ENCODE results near the gene ELOVL6. TPM values are rescaled to one million over a fixed set of nuclear protein-coding genes. Genes with fewer than 3 reads are reported as not detected.

The ELOVL6 gene
- total RNA-seq, 1 experiment from 2014 or later = 9.5 TPM

- H3K27me3 Mint-ChIP-seq (ENCODE audit: insufficient read depth, unreplicated experiment) = no peaks in the 10 kb centered on the region
- Histone ChIP-seq H3K36me3 (ENCODE audit: control insufficient read depth, insufficient read depth, low read length) (no peaks in the 10 kb centered on the region), H3K27me3 (replicated peaks; ENCODE audit: control insufficient read depth, insufficient read depth, low read length) (no peaks in the 10 kb centered on the region), H3K4me3 (ENCODE audit: low read depth, low read length) (no peak overlapping the region), H3K9me3 (no peaks in the 10 kb centered on the region), H3K4me1 (no peaks in the 10 kb centered on the region)
- ChIA-PET CTCF (no interaction called here), POLR2A (no interaction called here)
- intact Hi-C loops (cut with micrococcal nuclease; ENCODE audit: unreplicated experiment) = no loop called here
- no peaks in the 10 kb centered on the region for H3K4me1 Mint-ChIP-seq (ENCODE audit: low read depth, unreplicated experiment)
- H3K27ac Mint-ChIP-seq (ENCODE audit: unreplicated experiment) = no peak overlapping the region
- BruUV-seq (replicated peaks) = no TSS peak
- TF ChIP-seq, protein P1, sequence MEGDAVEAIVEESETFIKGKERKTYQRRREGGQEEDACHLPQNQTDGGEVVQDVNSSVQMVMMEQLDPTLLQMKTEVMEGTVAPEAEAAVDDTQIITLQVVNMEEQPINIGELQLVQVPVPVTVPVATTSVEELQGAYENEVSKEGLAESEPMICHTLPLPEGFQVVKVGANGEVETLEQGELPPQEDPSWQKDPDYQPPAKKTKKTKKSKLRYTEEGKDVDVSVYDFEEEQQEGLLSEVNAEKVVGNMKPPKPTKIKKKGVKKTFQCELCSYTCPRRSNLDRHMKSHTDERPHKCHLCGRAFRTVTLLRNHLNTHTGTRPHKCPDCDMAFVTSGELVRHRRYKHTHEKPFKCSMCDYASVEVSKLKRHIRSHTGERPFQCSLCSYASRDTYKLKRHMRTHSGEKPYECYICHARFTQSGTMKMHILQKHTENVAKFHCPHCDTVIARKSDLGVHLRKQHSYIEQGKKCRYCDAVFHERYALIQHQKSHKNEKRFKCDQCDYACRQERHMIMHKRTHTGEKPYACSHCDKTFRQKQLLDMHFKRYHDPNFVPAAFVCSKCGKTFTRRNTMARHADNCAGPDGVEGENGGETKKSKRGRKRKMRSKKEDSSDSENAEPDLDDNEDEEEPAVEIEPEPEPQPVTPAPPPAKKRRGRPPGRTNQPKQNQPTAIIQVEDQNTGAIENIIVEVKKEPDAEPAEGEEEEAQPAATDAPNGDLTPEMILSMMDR (IDR thresholded peaks at IDR 0.05; ENCODE audit: insufficient read depth in 1 of 2, low read depth in 1 of 2, low read length in 1 of 2, severe bottlenecking in 1 of 2, unreplicated experiment in 1 of 2) = no peak
- no peaks in the 10 kb centered on the region for H3K9me3 Mint-ChIP-seq (ENCODE audit: unreplicated experiment)
- no peak for DNase-seq
- H3K4me3 Mint-ChIP-seq (ENCODE audit: unreplicated experiment) = no peak overlapping the region
- no peaks in the 10 kb centered on the region for H3K36me3 Mint-ChIP-seq (ENCODE audit: insufficient read depth, unreplicated experiment)
Measured at GRCh38 chr4:110014233-110014632, 184.2 kb downstream of the ELOVL6 start.

DNA sequence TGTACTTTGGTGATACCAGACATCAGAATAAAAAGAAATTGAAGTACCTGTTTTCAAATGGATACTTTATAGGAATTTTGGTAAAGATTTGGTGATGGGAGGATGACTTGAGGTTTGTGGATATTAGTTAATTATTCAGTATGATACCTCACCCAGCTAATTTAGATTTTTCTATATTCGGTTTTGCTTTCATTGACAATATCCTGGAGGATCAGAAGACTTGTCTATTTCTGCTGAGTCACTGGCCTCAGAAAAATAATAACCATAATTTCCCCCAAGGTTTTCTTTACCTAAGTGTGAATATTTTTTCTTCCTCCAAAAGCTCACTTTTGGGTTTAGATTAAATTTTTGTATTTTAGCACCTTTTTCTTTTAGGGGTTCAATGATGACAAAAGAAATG, 185.5 kb downstream of the ELOVL6 start:
- H3K4me3 ChIP-seq (ENCODE audit: low read depth, low read length) = no peak overlapping the region
- H3K27ac Mint-ChIP-seq (ENCODE audit: unreplicated experiment) = no peak overlapping the region
- H3K9me3 ChIP-seq = no peaks in the 10 kb centered on the region
- ChIA-PET CTCF (no interaction called here), POLR2A (no interaction called here)
- BruUV-seq (replicated peaks) = no TSS peak
- H3K4me1 Mint-ChIP-seq (ENCODE audit: low read depth, unreplicated experiment) = no peaks in the 10 kb centered on the region
- no peaks in the 10 kb centered on the region for H3K27me3 Mint-ChIP-seq (ENCODE audit: insufficient read depth, unreplicated experiment)
- no peaks in the 10 kb centered on the region for H3K36me3 Mint-ChIP-seq (ENCODE audit: insufficient read depth, unreplicated experiment)
- H3K4me1 ChIP-seq = no peaks in the 10 kb centered on the region
- H3K36me3 ChIP-seq (ENCODE audit: control insufficient read depth, insufficient read depth, low read length) = no peaks in the 10 kb centered on the region
- no peak for DNase-seq
- TF ChIP-seq, protein P1 (IDR thresholded peaks at IDR 0.05; ENCODE audit: insufficient read depth in 1 of 2, low read depth in 1 of 2, low read length in 1 of 2, severe bottlenecking in 1 of 2, unreplicated experiment in 1 of 2) = no peak
- H3K9me3 Mint-ChIP-seq (ENCODE audit: unreplicated experiment) = no peaks in the 10 kb centered on the region
- no peak overlapping the region for H3K4me3 Mint-ChIP-seq (ENCODE audit: unreplicated experiment)
- H3K27me3 ChIP-seq (replicated peaks; ENCODE audit: control insufficient read depth, insufficient read depth, low read length) = no peaks in the 10 kb centered on the region
- intact Hi-C loops (cut with micrococcal nuclease; ENCODE audit: unreplicated experiment) = no loop called here

- ChIA-PET POLR2A (no interaction called here), CTCF (no interaction called here)
- Histone ChIP-seq H3K27me3 (replicated peaks; ENCODE audit: control insufficient read depth, insufficient read depth, low read length) (no peaks in the 10 kb centered on the region), H3K36me3 (ENCODE audit: control insufficient read depth, insufficient read depth, low read length) (no peaks in the 10 kb centered on the region), H3K4me3 (ENCODE audit: low read depth, low read length) (no peak overlapping the region), H3K9me3 (no peaks in the 10 kb centered on the region), H3K4me1 (no peaks in the 10 kb centered on the region)
- no peak for DNase-seq
- Mint-ChIP-seq H3K4me3 (ENCODE audit: unreplicated experiment) (no peak overlapping the region), H3K36me3 (ENCODE audit: insufficient read depth, unreplicated experiment) (no peaks in the 10 kb centered on the region), H3K27me3 (ENCODE audit: insufficient read depth, unreplicated experiment) (no peaks in the 10 kb centered on the region), H3K27ac (ENCODE audit: unreplicated experiment) (no peak overlapping the region), H3K9me3 (ENCODE audit: unreplicated experiment) (no peaks in the 10 kb centered on the region), H3K4me1 (ENCODE audit: low read depth, unreplicated experiment) (peaks cover 7% of the 10 kb centered on the region)
- no TSS peak for BruUV-seq (replicated peaks)
- TF ChIP-seq, protein P1 (IDR thresholded peaks at IDR 0.05; ENCODE audit: insufficient read depth in 1 of 2, low read depth in 1 of 2, low read length in 1 of 2, severe bottlenecking in 1 of 2, unreplicated experiment in 1 of 2) = no peak
- intact Hi-C loops (cut with micrococcal nuclease; ENCODE audit: unreplicated experiment) = no loop called here
Measured at GRCh38 chr4:110010797-110011196, 187.6 kb downstream of the ELOVL6 start.

Data from Caco-2 (cell line).